Measurements from ENCODE around the gene CRACR2B. TPM values are rescaled to one million over a fixed set of nuclear protein-coding genes. Genes with fewer than 3 reads are reported as not detected.

CRACR2B gene
- total and polyA plus RNA-seq, 10 of the 15 experiments (the other 5 are each of a cell fraction or from before 2014, with no cell fraction given) = 0.10 to 33.7 (median 12.7) TPM

DNA sequence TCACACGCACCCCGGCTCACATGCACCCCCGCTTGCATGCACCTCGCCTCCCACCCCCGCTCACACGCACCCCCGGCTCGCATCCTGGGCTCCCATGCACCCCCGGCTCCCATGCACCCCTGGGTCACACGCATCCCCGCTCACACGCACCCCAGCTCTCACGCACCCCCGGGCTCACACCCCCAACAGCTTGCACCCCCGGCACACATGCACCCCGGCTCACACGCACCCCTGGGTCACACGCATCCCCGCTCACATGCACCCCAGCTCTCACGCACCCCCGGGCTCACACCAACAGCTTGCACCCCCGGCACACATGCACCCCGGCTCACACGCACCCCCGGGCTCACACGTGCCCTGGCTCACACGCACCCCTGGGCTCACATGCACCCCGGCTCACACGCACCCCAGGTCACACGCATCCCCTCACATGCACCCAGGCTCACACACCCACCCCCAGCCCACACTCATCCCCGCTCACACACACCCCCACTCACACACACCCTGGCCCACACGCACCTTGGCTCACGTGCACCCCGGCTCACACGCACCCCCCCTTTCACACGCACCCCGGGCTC is 31.1 kb downstream of the CRACR2B start (continued):
- TF ChIP-seq PML (IDR thresholded peaks at IDR 0.05; ENCODE audit: low read length) (no peak), GABPA (IDR thresholded peaks at IDR 0.05; ENCODE audit: low read depth) (no peak), RUNX3 (IDR thresholded peaks at IDR 0.05; ENCODE audit: low read length) (no peak), SP1 (IDR thresholded peaks at IDR 0.05; ENCODE audit: low read depth, low read length) (no peak), MXI1 (IDR thresholded peaks at IDR 0.05; ENCODE audit: low read depth, low read length) (no peak), KLF5 (IDR thresholded peaks at IDR 0.05; ENCODE audit: partially characterized antibody) (no peak), SPI1 (IDR thresholded peaks at IDR 0.05; ENCODE audit: borderline replicate concordance, insufficient read depth, low read depth, low read length) (no peak)
- TF ChIP-seq, protein P1, sequence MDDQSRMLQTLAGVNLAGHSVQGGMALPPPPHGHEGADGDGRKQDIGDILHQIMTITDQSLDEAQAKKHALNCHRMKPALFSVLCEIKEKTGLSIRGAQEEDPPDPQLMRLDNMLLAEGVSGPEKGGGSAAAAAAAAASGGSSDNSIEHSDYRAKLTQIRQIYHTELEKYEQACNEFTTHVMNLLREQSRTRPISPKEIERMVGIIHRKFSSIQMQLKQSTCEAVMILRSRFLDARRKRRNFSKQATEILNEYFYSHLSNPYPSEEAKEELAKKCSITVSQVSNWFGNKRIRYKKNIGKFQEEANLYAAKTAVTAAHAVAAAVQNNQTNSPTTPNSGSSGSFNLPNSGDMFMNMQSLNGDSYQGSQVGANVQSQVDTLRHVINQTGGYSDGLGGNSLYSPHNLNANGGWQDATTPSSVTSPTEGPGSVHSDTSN (IDR thresholded peaks at IDR 0.05; ENCODE audit: insufficient replicate concordance, low read depth, low read length) = no peak
- TF ChIP-seq, protein P2, sequence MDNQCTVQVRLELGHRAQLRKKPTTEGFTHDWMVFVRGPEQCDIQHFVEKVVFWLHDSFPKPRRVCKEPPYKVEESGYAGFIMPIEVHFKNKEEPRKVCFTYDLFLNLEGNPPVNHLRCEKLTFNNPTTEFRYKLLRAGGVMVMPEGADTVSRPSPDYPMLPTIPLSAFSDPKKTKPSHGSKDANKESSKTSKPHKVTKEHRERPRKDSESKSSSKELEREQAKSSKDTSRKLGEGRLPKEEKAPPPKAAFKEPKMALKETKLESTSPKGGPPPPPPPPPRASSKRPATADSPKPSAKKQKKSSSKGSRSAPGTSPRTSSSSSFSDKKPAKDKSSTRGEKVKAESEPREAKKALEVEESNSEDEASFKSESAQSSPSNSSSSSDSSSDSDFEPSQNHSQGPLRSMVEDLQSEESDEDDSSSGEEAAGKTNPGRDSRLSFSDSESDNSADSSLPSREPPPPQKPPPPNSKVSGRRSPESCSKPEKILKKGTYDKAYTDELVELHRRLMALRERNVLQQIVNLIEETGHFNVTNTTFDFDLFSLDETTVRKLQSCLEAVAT (IDR thresholded peaks at IDR 0.05) = no peak
- TF ChIP-seq, protein P3, sequence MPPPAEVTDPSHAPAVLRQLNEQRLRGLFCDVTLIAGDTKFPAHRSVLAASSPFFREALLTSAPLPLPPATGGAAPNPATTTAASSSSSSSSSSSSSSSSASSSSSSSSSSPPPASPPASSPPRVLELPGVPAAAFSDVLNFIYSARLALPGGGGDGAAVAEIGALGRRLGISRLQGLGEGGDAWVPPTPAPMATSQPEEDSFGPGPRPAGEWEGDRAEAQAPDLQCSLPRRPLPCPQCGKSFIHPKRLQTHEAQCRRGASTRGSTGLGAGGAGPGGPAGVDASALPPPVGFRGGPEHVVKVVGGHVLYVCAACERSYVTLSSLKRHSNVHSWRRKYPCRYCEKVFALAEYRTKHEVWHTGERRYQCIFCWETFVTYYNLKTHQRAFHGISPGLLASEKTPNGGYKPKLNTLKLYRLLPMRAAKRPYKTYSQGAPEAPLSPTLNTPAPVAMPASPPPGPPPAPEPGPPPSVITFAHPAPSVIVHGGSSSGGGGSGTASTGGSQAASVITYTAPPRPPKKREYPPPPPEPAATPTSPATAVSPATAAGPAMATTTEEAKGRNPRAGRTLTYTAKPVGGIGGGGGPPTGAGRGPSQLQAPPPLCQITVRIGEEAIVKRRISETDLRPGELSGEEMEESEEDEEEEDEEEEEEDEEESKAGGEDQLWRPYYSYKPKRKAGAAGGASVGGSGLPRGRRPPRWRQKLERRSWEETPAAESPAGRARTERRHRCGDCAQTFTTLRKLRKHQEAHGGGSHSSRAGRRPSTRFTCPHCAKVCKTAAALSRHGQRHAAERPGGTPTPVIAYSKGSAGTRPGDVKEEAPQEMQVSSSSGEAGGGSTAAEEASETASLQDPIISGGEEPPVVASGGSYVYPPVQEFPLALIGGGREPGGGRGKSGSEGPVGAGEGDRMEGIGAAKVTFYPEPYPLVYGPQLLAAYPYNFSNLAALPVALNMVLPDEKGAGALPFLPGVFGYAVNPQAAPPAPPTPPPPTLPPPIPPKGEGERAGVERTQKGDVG (CRISPR knock-in tag; IDR thresholded peaks at IDR 0.05) = no peak
